Mesenteric fat pad (tissue), 1 donor: ENCODE results near the gene ZNF423. TPM values are rescaled to one million over a fixed set of nuclear protein-coding genes. Genes with fewer than 3 reads are reported as not detected.
"Not testable (repeated sequence)": the region's sequence is repeated elsewhere in the genome, so short reads cannot be mapped to it uniquely, and the experiment has no call there.

Experiments
- DNase-seq: peaks from one replicate; pipeline ENCODE4 v3.0.0-alpha.2; 2020; ENCODE audit warnings: low spot score
- long read RNA-seq: library from polyadenylated mRNA; unstranded; transcript quantifications from one replicate; pipeline ENCODE4 v2.0.0, GENCODE V29; 2020
- total RNA-seq: library from RNA; stranded (reverse); fragmentation: NEBNext Ultra II Directional; extraction: Animal tissue kit (Norgen Biotek cat#: 25700); gene quantifications from one replicate; pipeline ENCODE4 v1.2.1, GENCODE V29; 2021
- donor health status: DM: yes; HTN: yes; CAD: no.

The ZNF423 gene
- 13.5 TPM for total RNA-seq
- long read RNA-seq, partial matches to known transcripts = 10 of 36 reads
- long read RNA-seq, other reads (novel, unspliced or antisense) = 26 of 36 reads

DNA sequence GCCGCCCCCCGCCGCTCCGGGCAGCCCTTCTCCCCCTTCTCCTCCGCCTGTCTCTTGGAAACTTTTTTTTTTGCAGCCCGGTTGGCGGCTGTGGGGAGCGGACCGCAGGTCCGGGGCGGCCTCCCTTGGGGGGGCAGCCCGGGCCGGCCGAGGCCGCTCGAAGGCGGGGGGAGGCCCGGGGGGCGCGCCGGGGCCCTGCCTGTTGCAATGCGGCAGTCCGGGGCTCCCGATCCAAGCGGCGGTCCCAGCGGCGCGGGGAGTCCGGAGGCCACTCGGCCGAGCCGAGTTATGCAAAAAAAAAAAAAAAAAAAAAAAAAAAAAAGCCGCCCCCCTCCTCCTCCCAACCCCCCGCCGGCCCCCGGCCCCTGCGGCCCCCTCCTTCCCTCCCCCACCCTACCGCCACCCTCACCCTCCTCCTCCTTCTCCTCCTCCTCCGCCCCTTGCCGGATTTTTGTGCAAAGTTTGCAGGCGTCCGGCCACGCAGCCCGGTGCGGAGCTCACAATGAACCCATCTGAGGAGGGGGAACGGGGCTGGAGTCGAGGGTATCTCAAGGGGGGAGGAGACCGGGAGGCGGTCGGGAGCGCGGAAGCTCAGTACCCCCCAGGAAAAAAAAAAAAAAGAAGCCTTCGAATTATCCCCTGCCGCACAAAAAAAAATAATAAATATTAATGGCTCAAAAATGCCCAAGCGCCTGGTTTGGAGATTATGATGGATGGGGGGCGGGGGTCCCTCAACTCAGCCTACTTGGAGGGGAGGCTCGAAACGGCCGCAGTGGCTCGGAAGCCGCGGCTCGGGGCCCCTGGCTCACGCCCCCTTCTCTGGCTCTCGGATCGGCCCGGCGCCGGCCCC lies at the start of gene ZNF423:
ZNF423 (minus strand) TSS at position 291 of the 850 bp plus-strand sequence. CDS start 338 bp downstream, outside the sequence.
- no peak for DNase-seq

DNA sequence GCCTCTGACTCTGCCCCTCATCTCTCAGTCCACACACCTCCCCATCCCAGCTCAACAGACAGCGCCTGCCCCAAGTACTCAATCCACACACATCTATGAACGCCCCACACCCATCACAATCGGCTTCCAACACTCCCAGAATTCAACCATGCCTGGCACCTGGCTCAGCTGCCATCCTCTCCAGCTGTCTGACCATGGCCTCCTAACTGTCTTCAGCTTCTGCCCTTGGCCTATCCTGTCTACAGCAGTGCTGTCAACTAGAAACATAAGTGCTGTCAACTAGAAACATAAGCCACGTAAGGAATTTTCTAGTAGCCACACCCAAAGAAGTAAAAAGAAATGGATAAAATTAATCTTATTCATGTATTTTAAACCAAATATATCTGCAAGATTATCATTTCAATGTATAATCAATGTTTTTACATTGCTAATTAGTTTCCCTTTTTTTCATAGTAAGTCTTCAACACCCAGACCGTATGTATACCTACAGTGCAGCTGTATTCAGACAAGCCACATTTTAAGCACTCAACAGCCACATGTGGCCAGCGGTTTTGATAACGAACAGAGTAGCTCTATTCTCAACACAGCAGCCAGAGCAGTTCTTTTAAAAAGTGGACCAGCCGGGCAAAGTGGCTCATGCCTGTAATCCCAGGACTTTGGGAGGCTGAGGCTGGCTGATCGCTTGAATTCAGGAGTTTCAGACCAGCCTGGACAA lies 48.6 kb upstream of the ZNF423 start:
- DNase-seq = no peak

DNA sequence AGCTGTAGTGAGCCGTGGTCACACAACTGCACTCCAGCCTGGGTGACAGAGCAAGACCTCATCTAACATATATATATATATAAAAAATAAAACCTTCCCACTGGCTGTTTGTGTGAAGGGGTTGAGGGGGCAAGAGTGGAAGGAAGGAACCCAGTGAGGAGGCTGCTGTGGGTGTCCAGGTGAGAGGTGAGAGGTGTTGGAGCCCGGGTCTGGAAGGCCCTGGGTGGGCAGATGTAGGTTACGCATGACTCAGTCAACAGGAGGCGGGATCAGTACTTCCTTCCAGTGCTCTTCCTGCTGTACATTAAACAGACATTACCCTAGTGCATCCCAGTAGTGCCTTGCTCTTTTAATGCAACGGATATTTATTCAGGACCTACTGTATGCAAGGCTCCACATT lies 47.0 kb upstream of the ZNF423 start:
- DNase-seq = no peak

DNA sequence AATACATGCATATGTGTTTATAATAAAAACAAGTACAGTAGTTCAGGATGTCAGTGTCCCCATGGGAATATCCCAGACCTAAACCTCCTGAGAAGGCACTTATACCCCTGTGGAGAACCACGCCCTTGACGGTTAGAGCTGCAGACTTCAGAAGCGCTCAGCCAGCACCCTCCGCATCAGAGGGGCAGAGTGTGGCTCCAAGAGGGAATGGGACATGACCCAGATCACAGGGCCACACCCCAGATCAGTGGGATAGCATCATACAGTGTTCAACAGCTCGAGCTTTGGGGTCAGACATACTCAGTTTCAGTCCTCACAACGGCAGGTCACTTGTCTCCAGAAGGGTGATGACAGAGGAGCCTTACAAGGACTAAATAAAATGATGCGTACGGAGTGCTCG lies 45.8 kb upstream of the ZNF423 start:
- DNase-seq = no peak

DNA sequence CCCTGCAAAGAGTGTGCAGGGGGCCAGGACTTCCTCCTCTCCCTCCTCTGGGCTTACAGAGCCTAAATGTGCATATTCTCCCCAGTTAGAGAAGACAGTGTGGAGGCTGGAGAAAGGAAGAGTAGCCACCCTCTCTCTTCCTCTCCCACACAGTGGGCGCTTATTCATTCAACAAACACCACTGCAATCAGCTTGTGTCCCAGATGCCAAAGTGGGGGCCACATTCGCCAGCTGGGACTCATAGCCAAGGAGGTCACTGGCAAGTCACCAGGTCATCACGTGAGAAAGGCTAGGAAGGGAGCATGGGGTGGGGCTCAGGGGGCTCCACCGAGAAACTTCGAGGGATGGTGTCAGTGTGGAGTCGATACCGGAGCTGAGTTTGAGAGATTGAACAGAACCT lies 45.0 kb upstream of the ZNF423 start:
- no peak for DNase-seq

DNA sequence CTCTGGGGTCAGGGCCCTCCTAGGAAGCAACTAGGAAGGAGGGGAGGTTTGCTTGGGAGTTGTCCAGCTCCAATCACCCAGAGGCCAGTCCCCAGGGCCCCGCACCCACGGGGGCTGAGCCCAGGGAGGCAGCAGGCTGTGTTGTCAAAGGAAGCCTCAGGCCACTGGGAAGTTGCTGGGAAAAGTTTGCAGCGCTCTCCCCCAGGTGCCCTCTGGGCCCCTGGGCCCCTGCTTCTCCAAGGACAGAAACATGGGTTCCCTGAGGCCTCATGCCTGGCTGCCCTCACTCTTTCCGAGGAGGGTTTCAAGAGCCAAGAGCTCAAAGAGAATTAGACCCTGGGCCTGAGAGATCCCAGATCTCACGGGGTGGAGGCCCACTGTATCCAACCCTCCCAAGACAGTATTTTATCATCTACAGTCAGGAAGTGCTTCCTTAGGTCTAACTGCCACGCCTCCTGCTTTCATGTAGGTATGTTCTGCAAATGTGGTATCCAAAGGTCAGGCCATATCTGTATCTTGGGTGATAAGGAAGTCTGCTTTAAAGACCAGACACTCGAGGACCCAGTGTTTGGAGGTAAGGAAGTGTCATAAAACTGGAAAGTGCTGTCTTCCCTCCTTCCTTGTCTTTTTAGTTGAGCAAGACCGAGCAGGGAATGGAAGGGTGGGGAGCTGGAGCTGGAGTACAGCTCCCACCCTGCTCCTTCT lies 44.2 kb upstream of the ZNF423 start:
- no peak for DNase-seq

DNA sequence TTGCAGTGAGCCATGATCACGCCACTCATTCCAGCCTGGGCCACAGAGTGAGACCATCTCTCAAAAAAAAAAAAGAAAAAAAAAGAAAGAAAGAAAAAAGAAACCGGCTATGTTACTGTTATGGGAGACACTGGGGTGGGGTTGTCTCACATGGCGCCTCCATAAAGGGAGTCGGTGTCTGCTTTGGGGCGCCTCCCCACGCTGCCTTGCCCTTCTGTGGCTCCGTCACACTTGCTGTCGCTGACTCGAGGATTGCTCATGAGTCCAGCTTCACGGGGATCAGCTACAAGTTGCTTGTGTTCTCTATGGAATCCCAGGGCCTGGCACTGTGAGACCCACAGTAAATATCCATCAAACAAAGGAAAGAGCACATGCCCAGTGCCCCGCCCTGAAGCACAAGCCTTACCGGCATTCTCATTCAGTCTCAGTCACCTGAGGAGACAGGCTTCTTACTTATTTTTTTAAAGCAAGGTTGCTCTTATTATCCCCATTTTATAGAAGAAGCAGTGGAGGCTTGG lies 40.6 kb upstream of the ZNF423 start:
- DNase-seq = no peak

DNA sequence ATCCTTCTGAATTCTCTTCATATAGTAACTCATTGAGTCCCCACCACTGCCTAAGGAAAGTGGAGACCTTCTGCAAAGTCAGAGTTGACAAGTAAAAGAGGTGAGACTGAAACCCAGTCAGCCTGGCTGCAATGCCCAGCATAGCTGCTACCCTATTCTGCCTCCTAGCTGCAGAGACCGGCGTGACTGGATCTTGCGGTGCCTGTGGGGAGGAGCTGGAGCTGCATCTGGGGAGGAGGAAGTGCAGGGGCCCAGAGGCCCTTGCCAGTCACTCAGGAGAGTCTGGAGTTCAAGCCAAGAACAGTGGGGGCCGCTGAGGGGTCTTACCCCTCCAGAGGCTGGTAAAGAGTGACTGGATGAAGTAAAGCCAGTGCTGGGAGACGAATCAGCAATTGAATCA lies 35.0 kb upstream of the ZNF423 start:
- DNase-seq = no peak

DNA sequence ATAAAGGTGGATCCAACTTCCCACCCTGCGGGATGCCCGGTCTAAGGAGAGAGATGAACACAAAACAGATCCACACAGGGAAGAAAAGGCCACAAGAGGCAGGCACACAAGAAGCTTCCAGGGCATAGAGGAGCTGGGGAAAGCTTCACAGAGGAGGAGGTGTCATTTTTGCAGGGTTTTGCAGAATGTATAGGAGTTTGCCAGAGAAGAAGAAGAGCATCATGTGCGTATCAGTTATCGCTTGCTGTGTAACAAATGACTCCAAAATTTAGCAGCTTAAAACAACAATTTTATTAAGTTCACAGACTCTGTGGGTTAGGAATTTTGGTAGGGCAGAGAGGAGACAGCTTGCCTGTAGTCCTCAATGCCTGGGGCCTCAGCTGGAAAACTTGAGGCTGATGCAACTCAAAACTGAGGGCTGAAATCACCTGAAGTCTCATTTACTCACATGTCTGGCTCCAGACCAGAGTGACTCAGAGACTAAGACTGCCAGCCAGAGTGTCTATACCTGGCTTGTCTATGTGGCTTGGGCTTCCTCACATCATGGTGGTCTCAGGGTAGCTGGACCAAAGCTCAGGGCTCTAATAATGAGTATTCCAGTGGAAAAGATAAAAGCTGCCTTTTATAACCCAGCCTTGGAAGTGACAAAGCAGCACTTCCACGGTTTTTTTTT lies 33.9 kb upstream of the ZNF423 start:
- DNase-seq = no peak

DNA sequence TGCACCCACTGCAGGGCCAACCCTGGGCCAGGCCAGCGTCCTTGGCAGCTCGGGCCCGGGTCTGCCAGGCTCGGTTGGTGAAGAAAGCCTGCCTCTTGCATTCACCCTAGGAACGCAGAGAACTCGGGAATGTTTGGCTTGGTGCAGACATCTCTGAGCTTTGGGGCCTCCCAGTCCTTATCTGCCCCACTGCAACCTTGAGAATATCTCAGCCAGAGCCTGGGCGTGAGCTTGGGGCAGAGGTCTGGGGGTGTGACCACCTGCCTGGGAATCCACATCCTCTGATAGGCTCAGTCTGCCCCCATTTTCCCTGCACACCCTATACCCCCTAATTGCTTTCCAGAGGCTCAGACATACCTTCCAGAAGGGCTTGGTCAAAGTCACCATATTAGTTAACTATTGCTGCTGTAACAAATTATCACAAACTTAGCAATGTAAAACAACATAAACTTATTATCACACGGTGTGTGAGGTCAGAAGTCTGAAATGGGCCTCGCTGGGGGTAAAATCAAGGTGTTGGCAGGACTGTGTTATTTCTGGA lies 30.7 kb upstream of the ZNF423 start:
- no peak for DNase-seq

DNA sequence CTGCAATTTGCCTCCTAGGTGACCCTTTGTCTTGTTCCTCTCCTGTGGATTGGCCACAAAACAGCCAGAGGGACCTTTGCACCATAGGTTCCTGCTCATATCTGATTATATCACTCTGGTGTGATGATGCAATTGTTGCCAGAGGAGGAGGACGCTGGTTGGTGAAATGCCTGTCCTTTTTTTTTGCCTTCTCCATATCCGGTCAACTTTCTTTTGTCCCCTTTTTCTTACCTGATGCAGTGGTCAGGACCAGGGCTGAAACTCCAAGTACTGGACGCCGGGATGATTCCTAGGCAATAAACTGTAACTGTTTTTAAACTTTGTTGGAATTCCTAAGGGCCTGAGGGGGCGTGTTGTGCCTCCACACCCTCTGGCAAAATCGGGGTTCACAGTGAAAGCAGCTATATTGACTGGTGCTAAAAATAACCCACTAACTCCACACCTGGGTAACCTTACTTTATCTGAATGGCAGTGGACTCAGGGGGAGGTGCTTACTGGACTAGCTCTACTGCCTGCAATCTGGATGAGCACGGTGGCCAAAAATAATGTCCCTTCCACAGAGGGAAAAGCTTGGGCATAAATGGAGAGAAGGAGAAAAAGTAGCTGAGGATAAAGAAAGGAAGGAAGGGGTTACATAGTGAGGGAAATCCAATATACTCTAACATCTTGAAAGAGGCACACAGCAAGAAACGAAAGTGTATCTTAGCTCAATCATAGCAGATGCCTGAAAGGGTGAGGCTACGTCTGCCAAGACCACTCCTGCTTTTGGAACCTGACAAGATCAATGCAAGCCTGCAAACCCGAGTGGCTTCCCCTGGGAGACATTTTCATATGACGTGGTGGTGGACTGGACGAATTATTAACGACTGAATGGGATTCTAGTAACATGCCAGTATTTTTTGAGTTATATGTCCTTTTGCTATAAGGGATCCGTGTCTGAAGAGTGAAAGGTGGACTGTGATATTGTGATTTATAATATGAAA lies 28.4 kb upstream of the ZNF423 start:
- DNase-seq = no peak

DNA sequence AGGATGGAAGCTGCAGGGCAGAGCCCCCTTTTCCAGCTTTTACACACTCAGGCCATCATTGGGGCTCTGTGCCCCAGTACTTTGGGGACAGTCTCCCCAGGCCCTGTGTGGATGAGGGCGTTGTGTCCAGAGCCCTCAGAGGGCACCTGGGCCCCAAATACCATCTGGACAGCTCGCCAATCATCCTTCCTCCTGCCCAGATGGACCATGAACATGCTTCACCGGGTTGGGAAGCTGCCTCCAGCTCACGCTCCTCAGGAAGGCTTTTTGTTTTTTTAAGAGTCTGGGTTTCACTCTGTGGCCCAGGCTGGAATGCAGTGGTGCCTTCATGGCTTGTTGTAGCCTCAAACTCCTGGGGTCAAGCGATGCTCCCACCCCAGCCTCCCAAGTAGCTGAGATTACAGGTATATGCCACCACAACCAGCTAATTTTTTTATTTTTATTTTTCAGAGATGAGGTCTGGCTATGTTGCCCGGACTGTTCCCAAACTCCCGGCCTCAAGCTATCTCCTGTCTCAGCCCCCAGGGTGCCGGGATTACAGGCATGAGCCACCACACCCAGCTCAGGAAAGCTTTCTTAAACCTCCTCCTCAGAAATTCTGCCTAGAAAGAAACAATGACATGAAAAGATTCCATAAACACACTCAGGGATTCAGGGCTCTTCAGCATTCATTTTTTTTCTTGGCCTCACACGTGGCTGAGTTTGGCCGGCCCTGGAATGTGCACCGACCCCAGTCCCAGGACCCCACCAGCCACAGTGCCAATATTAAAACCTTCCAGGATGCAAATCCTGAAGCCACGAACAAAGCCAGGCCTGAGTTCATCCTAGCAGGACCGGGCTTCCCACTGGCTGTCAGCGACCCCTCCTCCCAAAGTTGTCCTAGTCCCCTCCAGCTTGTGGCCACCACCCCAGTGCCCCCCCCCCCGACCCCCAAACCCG lies 27.4 kb upstream of the ZNF423 start:
- DNase-seq = no peak

DNA sequence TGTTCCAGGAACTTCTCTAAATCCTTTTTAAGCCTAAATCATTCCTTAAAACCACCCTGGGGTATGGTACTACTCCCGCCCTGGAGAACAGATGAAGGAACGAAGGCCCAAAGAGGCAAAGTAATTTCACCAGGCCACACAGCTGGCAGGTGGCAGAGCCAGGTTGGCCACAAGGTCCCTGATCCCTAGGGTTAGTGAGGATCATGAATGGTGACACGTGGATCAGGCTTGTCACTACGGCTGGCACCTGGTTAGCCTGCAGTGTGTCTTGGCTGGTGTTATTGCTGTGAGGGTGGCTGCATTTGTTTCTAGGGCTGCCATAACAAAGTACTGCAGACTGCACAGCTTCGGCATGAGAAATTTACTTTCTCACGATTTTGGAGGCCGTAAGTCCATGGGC lies 26.0 kb upstream of the ZNF423 start:
- no peak for DNase-seq

DNA sequence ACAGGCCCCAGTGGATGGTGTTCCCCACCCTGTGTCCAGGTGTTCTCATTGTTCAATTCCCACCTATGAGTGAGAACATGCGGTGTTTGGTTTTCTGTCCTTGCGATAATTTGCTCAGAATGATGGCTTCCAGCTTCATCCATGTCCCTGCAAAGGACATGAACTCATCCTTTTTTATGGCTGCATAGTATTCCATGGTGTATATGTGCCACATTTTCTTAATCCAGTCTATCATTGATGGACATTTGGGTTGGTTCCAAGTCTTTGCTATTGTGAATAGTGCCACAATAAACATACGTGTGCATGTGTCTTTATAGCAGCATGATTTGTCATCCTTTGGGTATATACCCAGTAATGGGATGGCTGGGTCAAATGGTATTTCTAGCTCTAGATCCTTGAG lies 22.6 kb upstream of the ZNF423 start:
- DNase-seq = not testable (repeated sequence)

DNA sequence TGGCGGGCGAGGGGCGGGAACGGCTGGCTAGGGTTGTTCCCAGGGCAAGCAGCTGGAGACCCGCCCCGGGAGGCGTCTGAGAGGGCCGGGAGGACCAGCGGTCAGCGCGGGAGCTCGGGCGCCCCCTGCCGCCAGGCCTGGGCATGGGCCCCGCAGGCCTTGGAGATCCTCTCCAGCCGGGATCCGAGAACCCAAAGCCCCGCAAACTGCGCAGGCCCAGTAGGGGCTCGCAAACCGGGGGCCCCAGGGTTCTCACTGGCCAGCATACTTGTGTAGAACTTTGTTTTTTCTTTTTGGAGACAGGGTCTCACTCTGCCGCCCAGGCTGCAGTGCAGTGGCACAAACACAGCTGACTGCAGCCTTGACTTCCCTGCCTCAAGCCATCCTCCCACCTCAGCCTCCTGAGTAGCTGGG lies 20.8 kb upstream of the ZNF423 start:
- DNase-seq = peak; percentile 94

DNA sequence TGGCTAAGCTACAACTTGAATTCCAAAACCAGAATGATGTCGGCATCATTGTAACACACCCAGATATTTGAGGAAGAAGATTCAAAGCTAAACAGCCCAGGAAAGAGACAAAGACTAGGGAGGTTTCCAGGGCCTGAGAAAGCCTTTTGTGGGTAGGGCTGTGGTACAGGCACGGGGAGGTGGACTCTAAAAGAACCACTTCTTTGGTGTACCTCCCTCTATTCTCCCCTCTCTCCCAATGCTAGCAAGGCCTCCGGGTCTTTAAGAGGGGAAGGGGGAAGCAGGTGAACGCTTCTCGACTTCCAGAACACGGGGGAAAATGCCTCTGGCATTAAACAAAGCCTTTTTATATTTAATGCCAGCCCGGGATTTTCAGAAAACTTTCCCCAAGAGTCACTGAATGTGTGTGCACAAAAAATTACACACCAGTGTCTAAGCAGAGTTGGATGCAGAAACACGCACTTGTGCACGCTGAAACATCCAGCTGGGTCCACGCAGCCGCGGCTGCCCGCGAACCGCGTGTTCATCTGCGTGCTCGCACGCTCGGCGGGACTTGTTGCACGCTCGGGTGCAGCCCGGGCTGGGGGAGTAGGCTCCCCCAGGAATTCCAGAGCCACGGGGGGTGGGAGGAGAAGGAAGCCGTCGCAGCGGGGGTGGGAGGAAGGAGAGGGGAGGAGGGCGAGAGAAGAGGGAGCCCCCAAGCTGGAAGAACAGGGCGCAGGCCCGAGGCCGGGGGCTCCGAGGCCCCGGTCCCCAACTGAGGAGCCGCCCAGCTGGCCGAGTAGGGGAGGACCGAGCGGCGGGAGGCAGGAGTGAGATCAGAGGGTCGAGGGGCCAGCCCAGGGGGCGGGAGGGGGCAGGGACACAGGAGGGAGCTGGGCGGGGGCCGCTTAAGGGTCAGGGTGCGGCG lies 20.1 kb upstream of the ZNF423 start:
- no peak for DNase-seq

DNA sequence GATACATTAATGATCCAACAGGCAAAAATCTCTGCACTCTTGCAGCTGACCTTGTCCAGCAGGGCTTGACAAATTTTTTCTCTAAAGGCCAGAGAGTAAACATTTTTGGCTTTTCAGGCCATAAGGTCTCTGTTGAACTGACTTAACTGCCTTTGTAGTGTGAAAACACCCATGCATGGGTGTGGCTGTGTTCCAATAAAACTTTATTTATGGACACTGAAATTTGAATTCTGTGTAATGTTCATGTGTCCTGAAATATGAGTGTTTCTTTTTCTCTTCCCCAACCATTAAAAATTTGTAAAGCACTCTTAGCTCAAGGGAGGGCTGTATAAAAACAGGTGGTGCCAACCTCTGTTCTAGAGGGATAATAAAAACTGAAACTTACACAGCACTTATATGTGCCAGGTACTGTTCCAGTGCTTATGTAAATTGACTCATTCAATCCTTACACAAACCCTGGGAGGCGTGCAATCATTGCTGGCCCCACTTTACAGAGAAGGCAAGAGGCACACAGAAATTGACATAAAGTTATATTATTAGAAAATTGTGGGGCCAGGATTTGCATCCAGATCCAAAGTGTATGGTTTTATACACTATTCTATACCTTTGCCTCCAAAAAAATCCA lies 18.8 kb upstream of the ZNF423 start:
- no peak for DNase-seq
